Thyroid gland (tissue), 4 donors: ENCODE data around the gene ATP6V0B. TPM values are rescaled to one million over a fixed set of nuclear protein-coding genes. Genes with fewer than 3 reads are reported as not detected.
A peak's percentile ranks its signal among the peaks of the same experiment; 100 is the strongest.

Experiments
- DNase-seq, 2 donors: peaks; one replicate each; pipeline ENCODE4 v3.0.0-alpha.2; 2019
- H3K27ac ChIP-seq, 3 donors: fragments of 200-600 bp; sonication (generic); 1 replicate in 2 of 3; 2 replicates in 1 of 3; pipeline ENCODE4 v1.5.1; 2016 to 2019; ENCODE audit warnings: mild to moderate bottlenecking in 1 of 3, moderate library complexity in 1 of 3
- H3K27me3 ChIP-seq: fragments of 200-600 bp; sonication (generic); one replicate; pipeline ENCODE4 v1.5.1; 2019
- H3K36me3 ChIP-seq, 2 donors: fragments of 200-600 bp; sonication (generic); one replicate each; pipeline ENCODE4 v1.5.1; 2016 to 2019
- H3K4me1 ChIP-seq, 2 donors: fragments of 200-600 bp; sonication (generic); one replicate each; pipeline ENCODE4 v1.5.1; 2017 to 2019
- H3K4me3 ChIP-seq, 3 donors: fragments of 200-600 bp; sonication (generic); replicated peaks in 1 of 3; 1 replicate in 2 of 3; 2 replicates in 1 of 3; pipeline ENCODE4 v1.5.1; 2016; ENCODE audit warnings: mild to moderate bottlenecking in 1 of 3
- H3K9me3 ChIP-seq: fragments of 200-600 bp; sonication (generic); one replicate; pipeline ENCODE4 v1.5.1; 2017
- POLR2A ChIP-seq, 2 donors: fragments of 450-650 bp; IDR thresholded peaks; one replicate each; pipeline ENCODE4 v1.6.1; 2017; ENCODE audit warnings: antibody characterized with exemption in 2 of 2, mild to moderate bottlenecking in 2 of 2, moderate library complexity in 1 of 2
- WGBS, 2 donors: methylation state at CpG; one replicate each; pipeline ENCODE4 v1.1.5; 2017; 5-methylcytosine and 5-hydroxymethylcytosine counted together
- intact Hi-C: fragments of 100-400 bp; cut with DNase I; formaldehyde crosslinking; loops from one replicate; pipeline ENCODE4 v1.15.1; 2023
- total RNA-seq, 4 donors: library from RNA; depleted of rRNA; stranded (reverse); fragments of >200 nt; gene quantifications; one replicate each; pipeline ENCODE4 v1.2.3, GENCODE V29; 2016
- TF ChIP-seq, protein P1 (sequence below), 6 experiments: fragments of 200-600 bp in 3 of 6; fragments of 450-650 bp in 3 of 6; sonication (generic) in 3 of 6; IDR thresholded peaks; one replicate each; pipeline ENCODE4 v1.5.1; 2016 to 2019; ENCODE audit warnings: antibody characterized with exemption in 6 of 6, mild to moderate bottlenecking in 2 of 6, inconsistent platforms in 1 of 6, moderate library complexity in 1 of 6

ATP6V0B gene
- total RNA-seq, result 100 to 1,000 TPM; 128 to 302 (median 216) TPM

DNA sequence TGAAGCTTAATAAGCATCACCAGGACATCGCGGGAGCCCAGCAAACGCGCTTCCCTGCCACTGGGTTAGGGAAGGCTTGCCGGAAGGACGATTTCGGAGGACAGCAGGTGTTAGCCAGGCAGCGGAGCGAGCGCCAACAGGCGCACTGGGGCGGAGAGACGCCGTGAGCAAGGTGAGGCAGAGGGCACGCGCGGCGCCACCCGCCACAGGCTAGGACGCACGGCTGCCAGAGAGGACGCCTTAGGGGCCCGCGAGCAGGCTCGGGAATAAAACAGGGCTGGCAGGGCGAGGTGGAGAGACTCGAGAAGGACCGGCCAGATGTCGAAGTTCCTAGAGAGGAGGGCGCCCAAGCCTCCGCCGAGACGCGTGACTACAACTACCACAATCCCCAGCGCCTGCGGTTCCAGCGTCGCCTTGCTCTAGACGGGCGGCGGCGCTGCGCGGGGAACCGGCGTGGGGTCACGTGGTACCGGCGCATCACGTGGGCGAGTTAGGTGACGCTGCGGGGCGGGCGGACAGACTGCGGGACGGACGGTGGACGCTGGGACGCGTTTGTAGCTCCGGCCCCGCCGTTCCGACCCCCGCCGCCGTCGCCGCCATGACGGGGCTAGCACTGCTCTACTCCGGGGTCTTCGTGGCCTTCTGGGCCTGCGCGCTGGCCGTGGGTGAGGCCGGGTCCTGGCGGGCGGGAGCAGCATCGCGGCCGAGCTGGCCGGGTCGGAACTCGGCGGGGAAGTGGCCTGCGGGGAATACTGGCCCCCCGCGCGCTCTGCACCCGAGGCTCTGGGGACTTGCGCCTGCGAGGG lies at the start of gene ATP6V0B:
TSS of gene ATP6V0B (plus strand) at position 518 of the 806 bp plus-strand sequence. CDS start at position 599, 81 bp downstream.
- intact Hi-C loops, result no loop called here
- no peaks in the 10 kb centered on the region for H3K27me3 ChIP-seq
- peak; percentile 97 for DNase-seq
- peaks cover 13 to 14% of the 10 kb centered on the region in 2 donors for H3K36me3 ChIP-seq
- peak within 1 kb of the TSS; percentile 50 to 96 (median 79) for H3K4me3 ChIP-seq
- peaks cover 33 to 46% of the 10 kb centered on the region in 2 donors for H3K4me1 ChIP-seq
- peak; percentile 81 to 94 for TF ChIP-seq POLR2A (IDR thresholded peaks at IDR 0.05)
- TF ChIP-seq, protein P1, sequence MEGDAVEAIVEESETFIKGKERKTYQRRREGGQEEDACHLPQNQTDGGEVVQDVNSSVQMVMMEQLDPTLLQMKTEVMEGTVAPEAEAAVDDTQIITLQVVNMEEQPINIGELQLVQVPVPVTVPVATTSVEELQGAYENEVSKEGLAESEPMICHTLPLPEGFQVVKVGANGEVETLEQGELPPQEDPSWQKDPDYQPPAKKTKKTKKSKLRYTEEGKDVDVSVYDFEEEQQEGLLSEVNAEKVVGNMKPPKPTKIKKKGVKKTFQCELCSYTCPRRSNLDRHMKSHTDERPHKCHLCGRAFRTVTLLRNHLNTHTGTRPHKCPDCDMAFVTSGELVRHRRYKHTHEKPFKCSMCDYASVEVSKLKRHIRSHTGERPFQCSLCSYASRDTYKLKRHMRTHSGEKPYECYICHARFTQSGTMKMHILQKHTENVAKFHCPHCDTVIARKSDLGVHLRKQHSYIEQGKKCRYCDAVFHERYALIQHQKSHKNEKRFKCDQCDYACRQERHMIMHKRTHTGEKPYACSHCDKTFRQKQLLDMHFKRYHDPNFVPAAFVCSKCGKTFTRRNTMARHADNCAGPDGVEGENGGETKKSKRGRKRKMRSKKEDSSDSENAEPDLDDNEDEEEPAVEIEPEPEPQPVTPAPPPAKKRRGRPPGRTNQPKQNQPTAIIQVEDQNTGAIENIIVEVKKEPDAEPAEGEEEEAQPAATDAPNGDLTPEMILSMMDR (IDR thresholded peaks at IDR 0.05), result peak in 3 of 6 experiments; percentile 29 to 44 (median 31)
- no peaks in the 10 kb centered on the region for H3K9me3 ChIP-seq
- H3K27ac ChIP-seq, result peak within 1 kb of the TSS; percentile 69 to 93 (median 84)
- WGBS, 2 donors, result 1 to 2% methylated on average over 30 to 45 of the region's 93 CpGs

DNA sequence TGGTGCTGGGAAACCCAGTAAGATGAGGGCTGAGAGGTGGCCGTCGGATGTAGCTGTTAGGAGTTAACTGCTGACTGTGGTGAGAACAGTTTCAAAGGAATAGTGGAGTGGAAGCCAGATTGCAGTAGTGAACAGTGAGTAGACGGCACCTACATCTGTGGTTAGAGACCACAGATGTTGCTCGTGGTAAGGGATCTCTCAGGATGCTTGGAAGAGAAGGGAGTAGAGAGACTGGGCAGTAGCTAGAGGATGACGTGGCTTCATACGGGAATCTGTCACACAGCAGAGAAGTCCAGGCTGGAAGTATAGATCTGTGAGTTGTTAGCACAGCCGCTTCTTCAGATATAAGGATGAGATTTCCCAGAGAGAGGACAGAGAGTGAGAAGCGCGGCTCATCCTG lies 48.9 kb upstream of the ATP6V0B start:
- Histone ChIP-seq H3K27ac (no peak overlapping the region), H3K36me3 (no peaks in the 10 kb centered on the region), H3K27me3 (no peaks in the 10 kb centered on the region), H3K4me3 (no peak overlapping the region), H3K4me1 (no peaks in the 10 kb centered on the region), H3K9me3 (no peaks in the 10 kb centered on the region)
- intact Hi-C loops, result no loop called here
- no peak for DNase-seq
- 95 to 96% methylated on average over 9 of the region's 9 CpGs for WGBS, 2 donors
- TF ChIP-seq, protein P1 (IDR thresholded peaks at IDR 0.05), result no peak
- no peak for TF ChIP-seq POLR2A (IDR thresholded peaks at IDR 0.05)

DNA sequence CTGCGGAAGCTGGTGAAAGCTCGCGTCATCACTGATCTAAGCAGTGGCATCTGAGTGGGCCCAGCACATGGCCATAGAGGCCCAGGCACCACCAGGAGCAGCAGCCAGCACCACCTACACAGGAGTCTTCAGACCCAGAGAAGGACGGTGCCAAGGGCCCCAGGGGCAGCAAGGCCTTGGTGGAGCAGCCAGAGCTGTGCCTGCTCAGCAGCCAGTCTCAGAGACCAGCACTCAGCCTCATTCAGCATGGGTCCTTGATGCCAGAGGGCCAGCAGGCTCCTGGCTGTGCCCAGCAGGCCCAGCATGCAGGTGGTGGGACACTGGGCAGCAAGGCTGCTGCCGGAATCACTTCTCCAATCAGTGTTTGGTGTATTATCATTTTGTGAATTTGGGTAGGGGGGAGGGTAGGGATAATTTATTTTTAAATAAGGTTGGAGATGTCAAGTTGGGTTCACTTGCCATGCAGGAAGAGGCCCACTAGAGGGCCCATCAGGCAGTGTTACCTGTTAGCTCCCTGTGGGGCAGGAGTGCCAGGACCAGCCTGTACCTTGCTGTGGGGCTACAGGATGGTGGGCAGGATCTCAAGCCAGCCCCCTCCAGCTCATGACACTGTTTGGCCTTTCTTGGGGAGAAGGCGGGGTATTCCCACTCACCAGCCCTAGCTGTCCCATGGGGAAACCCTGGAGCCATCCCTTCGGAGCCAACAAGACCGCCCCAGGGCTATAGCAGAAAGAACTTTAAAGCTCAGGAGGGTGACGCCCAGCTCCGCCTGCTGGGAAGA lies 44.4 kb upstream of the ATP6V0B start:
- no peak overlapping the region for H3K4me3 ChIP-seq
- WGBS, 2 donors, result 93 to 95% methylated on average over 9 to 10 of the region's 10 CpGs
- peaks cover 10 to 22% of the 10 kb centered on the region in 2 donors for H3K4me1 ChIP-seq
- peak in 1 of 2 donors; percentile 22 for DNase-seq
- H3K9me3 ChIP-seq, result no peaks in the 10 kb centered on the region
- no peaks in the 10 kb centered on the region for H3K36me3 ChIP-seq
- no peak overlapping the region for H3K27ac ChIP-seq
- TF ChIP-seq POLR2A (IDR thresholded peaks at IDR 0.05), result no peak
- TF ChIP-seq, protein P1 (IDR thresholded peaks at IDR 0.05), result peak in 5 of 6 experiments; percentile 0 to 43 (median 33)
- H3K27me3 ChIP-seq, result no peaks in the 10 kb centered on the region
- intact Hi-C loops, result loop anchor here (5.0 kb wide), 1 partner anchor 403 kb away; no protein-coding TSS in a partner anchor

DNA sequence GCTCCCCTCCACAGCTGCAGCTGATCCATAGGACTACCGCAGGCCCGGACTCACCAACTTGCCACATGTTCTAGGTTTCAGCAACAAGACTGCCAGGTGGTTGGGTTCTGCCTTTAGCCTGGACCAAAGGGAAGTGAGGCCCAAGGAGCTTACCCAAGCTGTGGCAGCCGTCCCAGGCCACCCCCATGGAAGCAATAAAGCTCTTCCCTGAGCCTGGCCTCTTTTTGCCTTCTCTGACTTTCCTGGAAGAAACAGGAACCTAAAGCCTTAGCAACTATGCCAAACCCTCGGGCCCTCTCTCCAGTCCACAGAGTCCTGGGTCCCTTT lies 43.8 kb upstream of the ATP6V0B start:
- H3K9me3 ChIP-seq, result no peaks in the 10 kb centered on the region
- TF ChIP-seq, protein P1 (IDR thresholded peaks at IDR 0.05), result no peak
- no peak for TF ChIP-seq POLR2A (IDR thresholded peaks at IDR 0.05)
- DNase-seq, result no peak
- no peak overlapping the region for H3K4me3 ChIP-seq
- H3K36me3 ChIP-seq, result no peaks in the 10 kb centered on the region
- peaks cover 10 to 28% of the 10 kb centered on the region in 2 donors for H3K4me1 ChIP-seq
- no peaks in the 10 kb centered on the region for H3K27me3 ChIP-seq
- intact Hi-C loops, result loop anchor here (5.0 kb wide), 1 partner anchor 404 kb away; no protein-coding TSS in a partner anchor
- WGBS, 2 donors, result 70 to 84% methylated on average over 4 of the region's 4 CpGs
- no peak overlapping the region for H3K27ac ChIP-seq
